ENCODE results near the gene C11orf52.
"Not testable (repeated sequence)": the region's sequence is repeated elsewhere in the genome, so short reads cannot be mapped to it uniquely, and the experiment has no call there.

The C11orf52 gene

GRCh38 chr11:111913031-111913861 lies 5.5 kb upstream of the C11orf52 start:
- DNase-seq: no peak

GRCh38 chr11:111913997-111914396 lies 4.7 kb upstream of the C11orf52 start:
- no peak for DNase-seq

GRCh38 chr11:111916768-111917167 lies 1.9 kb upstream of the C11orf52 start:
- no peak for DNase-seq

- no peak for DNase-seq
These were observed 1.4 kb upstream of the C11orf52 start for GRCh38 chr11:111917312-111917711.

GRCh38 chr11:111917788-111918187 lies 925 bp upstream of the C11orf52 start:
- DNase-seq: no peak

- DNase-seq: no peak
These were observed 2.2 kb downstream of the C11orf52 start for GRCh38 chr11:111920908-111921307.

GRCh38 chr11:111921541-111922230 lies 3.0 kb downstream of the C11orf52 start:
- no peak for DNase-seq

- DNase-seq: no peak
These were observed 4.1 kb downstream of the C11orf52 start for GRCh38 chr11:111922803-111923202.

- DNase-seq: no peak
These were observed 4.7 kb downstream of the C11orf52 start for GRCh38 chr11:111923351-111923788.

- no peak for DNase-seq
These were observed 5.2 kb downstream of the C11orf52 start for GRCh38 chr11:111923951-111924350.

- DNase-seq: no peak
These were observed 7.2 kb downstream of the C11orf52 start for GRCh38 chr11:111925953-111926352.

- DNase-seq: peak; percentile 97
These were observed 8.0 kb downstream of the C11orf52 start for GRCh38 chr11:111926505-111927391.

GRCh38 chr11:111930472-111930871 lies 11.8 kb downstream of the C11orf52 start:
- DNase-seq: no peak

- DNase-seq: peak; percentile 80
These were observed 13.9 kb downstream of the C11orf52 start for GRCh38 chr11:111932611-111932950.

GRCh38 chr11:111933176-111933575 lies 14.5 kb downstream of the C11orf52 start:
- DNase-seq: not testable (repeated sequence)

- no peak for DNase-seq
These were observed 15.2 kb downstream of the C11orf52 start for GRCh38 chr11:111933872-111934271.

GRCh38 chr11:111934306-111934705 lies 15.6 kb downstream of the C11orf52 start:
- DNase-seq: no peak

GRCh38 chr11:111935317-111936039 lies 16.8 kb downstream of the C11orf52 start:
- DNase-seq: peak; percentile 51

- no peak for DNase-seq
These were observed 17.4 kb downstream of the C11orf52 start for GRCh38 chr11:111936040-111936540.

GRCh38 chr11:111937461-111937769 lies 18.7 kb downstream of the C11orf52 start:
- peak; percentile 10 for DNase-seq

GRCh38 chr11:111937844-111938243 lies 19.1 kb downstream of the C11orf52 start:
- no peak for DNase-seq

- peak; percentile 73 for DNase-seq
These were observed 20.0 kb downstream of the C11orf52 start for GRCh38 chr11:111938687-111939160.

Measured in activated CD4-positive, alpha-beta T cell treated with anti-CD3 and anti-CD28 coated beads, Interleukin-2, amount 50 U/mL, for 16 hours (primary cell).